ENCODE data around the gene OPCML. TPM values are rescaled to one million over a fixed set of nuclear protein-coding genes. Genes with fewer than 3 reads are reported as not detected.

OPCML gene
- total RNA-seq, 1 experiment from 2014 or later: not detected

GRCh38 chr11:133366147-133366546 lies 166.2 kb downstream of the OPCML start:
- no peak for ATAC-seq
- H3K27me3 ChIP-seq (ENCODE audit: control insufficient read depth, insufficient read depth, low read length): no peaks in the 10 kb centered on the region
- ChIA-PET CTCF (interaction anchor here (0.7 kb wide), 1 partner anchor 171 kb away, joined by 3 read pairs; no protein-coding TSS in a partner anchor), POLR2A (no interaction called here)
- intact Hi-C loops (cut with micrococcal nuclease; ENCODE audit: unreplicated experiment) (no loop called here), in situ Hi-C loops (cut with HindIII; ENCODE audit: low pct_unique_long_range_greater_than_20kb, low sequenced_read_pairs) (no loop called here)
- no peaks in the 10 kb centered on the region for H3K9me3 ChIP-seq (ENCODE audit: control insufficient read depth, insufficient read depth, low read depth, low read length)
- no TSS peak for BruUV-seq (replicated peaks)
- no peak overlapping the region for H3K27ac ChIP-seq (ENCODE audit: low read length)
- no peak for TF ChIP-seq TCF7L2 (IDR thresholded peaks at IDR 0.05; ENCODE audit: low read depth, low read length)
- TF ChIP-seq SIN3A (IDR thresholded peaks at IDR 0.05; ENCODE audit: borderline replicate concordance, insufficient read depth, low read depth, low read length): no peak
- TF ChIP-seq REST (IDR thresholded peaks at IDR 0.05; ENCODE audit: insufficient read depth in 1 of 2, low read depth in 2 of 2, low read length in 1 of 2): no peak
- TF ChIP-seq CTCF (IDR thresholded peaks at IDR 0.05): no peak
- no peak for TF ChIP-seq POLR2AphosphoS5 (IDR thresholded peaks at IDR 0.05; ENCODE audit: low read depth, low read length)
- no peak overlapping the region for H3K4me3 ChIP-seq (ENCODE audit: low read depth in 2 of 2, low read length in 2 of 2)
- no peak for DNase-seq (ENCODE audit: low read depth, low spot score)
- no peaks in the 10 kb centered on the region for H3K4me1 ChIP-seq (ENCODE audit: control insufficient read depth, insufficient read depth, low read length)
- no peaks in the 10 kb centered on the region for H3K36me3 ChIP-seq (ENCODE audit: control insufficient read depth, insufficient read depth, low read length)

- no TSS peak for BruUV-seq (replicated peaks)
- H3K4me3 ChIP-seq (ENCODE audit: low read depth in 2 of 2, low read length in 2 of 2): no peak overlapping the region
- intact Hi-C loops (cut with micrococcal nuclease; ENCODE audit: unreplicated experiment): no loop called here
- TF ChIP-seq CTCF (IDR thresholded peaks at IDR 0.05) (no peak), REST (IDR thresholded peaks at IDR 0.05; ENCODE audit: insufficient read depth in 1 of 2, low read depth in 2 of 2, low read length in 1 of 2) (no peak), SIN3A (IDR thresholded peaks at IDR 0.05; ENCODE audit: borderline replicate concordance, insufficient read depth, low read depth, low read length) (no peak), TCF7L2 (IDR thresholded peaks at IDR 0.05; ENCODE audit: low read depth, low read length) (no peak), POLR2AphosphoS5 (IDR thresholded peaks at IDR 0.05; ENCODE audit: low read depth, low read length) (no peak)
- no peaks in the 10 kb centered on the region for H3K36me3 ChIP-seq (ENCODE audit: control insufficient read depth, insufficient read depth, low read length)
- POLR2A ChIA-PET: no interaction called here
- CTCF ChIA-PET: no interaction called here
- in situ Hi-C loops (cut with HindIII; ENCODE audit: low pct_unique_long_range_greater_than_20kb, low sequenced_read_pairs): no loop called here
- no peaks in the 10 kb centered on the region for H3K27me3 ChIP-seq (ENCODE audit: control insufficient read depth, insufficient read depth, low read length)
- H3K27ac ChIP-seq (ENCODE audit: low read length): no peak overlapping the region
- H3K4me1 ChIP-seq (ENCODE audit: control insufficient read depth, insufficient read depth, low read length): no peaks in the 10 kb centered on the region
- no peak for DNase-seq (ENCODE audit: low read depth, low spot score)
- no peak for ATAC-seq
- no peaks in the 10 kb centered on the region for H3K9me3 ChIP-seq (ENCODE audit: control insufficient read depth, insufficient read depth, low read depth, low read length)
These were observed 169.4 kb downstream of the OPCML start for GRCh38 chr11:133362916-133363315.
